Neuronal stem cell (in vitro differentiated cells): ENCODE data around the gene MEG3.

Experiments
- DNase-seq: peaks from one replicate; pipeline ENCODE4 v3.0.0-alpha.2; 2013; ENCODE audit warnings: low spot score
- H2AFZ ChIP-seq: one replicate; pipeline ENCODE4 v1.6.1; 2013; ENCODE audit warnings: mild to moderate bottlenecking, low read length, inconsistent platforms
- H2AK5ac ChIP-seq: 2 replicates; pipeline ENCODE4 v1.6.1; 2013; ENCODE audit warnings: low read depth, mild to moderate bottlenecking, inconsistent platforms, low read length, moderate library complexity, mixed read lengths
- H2BK120ac ChIP-seq: 2 replicates; pipeline ENCODE4 v1.6.1; 2013; ENCODE audit warnings: low read depth, mild to moderate bottlenecking, inconsistent platforms, low read length, moderate library complexity, mixed read lengths
- H2BK12ac ChIP-seq: one replicate; pipeline ENCODE4 v1.6.1; 2013; ENCODE audit warnings: low read length, inconsistent platforms
- H2BK15ac ChIP-seq: 2 replicates; pipeline ENCODE4 v1.6.1; 2013; ENCODE audit warnings: mild to moderate bottlenecking, low read length, inconsistent platforms, mixed read lengths
- H2BK5ac ChIP-seq: one replicate; pipeline ENCODE4 v1.6.1; 2013; ENCODE audit warnings: inconsistent platforms, mild to moderate bottlenecking, low read length, moderate library complexity
- H3K14ac ChIP-seq: one replicate; pipeline ENCODE4 v1.6.1; 2013; ENCODE audit warnings: low read length, inconsistent platforms
- H3K18ac ChIP-seq: 2 replicates; pipeline ENCODE4 v1.6.1; 2013; ENCODE audit warnings: low read length, inconsistent platforms
- H3K23ac ChIP-seq: 2 replicates; pipeline ENCODE4 v1.6.1; 2013; ENCODE audit warnings: low read depth, mild to moderate bottlenecking, mixed read lengths, low read length, inconsistent platforms; ENCODE audit not compliant: poor library complexity
- H3K27ac ChIP-seq: replicated peaks from 3 replicates; pipeline ENCODE4 v1.5.1; 2013; ENCODE audit warnings: low read length, inconsistent platforms
- H3K27me3 ChIP-seq, 3 experiments: 2 replicates each; pipeline ENCODE4 v1.6.1; 2013; ENCODE audit warnings: low read length in 3 of 3, mild to moderate bottlenecking in 2 of 3, inconsistent platforms in 1 of 3, low read depth in 1 of 3, mixed read lengths in 1 of 3, moderate library complexity in 1 of 3; ENCODE audit not compliant: control insufficient read depth in 3 of 3, insufficient read depth in 3 of 3
- H3K36me3 ChIP-seq, 2 donors: replicated peaks in 1 of 2; 2 replicates each; pipeline ENCODE4 v1.6.1; 2013; ENCODE audit warnings: low read length in 2 of 2; ENCODE audit not compliant: control insufficient read depth in 2 of 2, insufficient read depth in 2 of 2
- H3K4ac ChIP-seq: 2 replicates; pipeline ENCODE4 v1.6.1; 2013; ENCODE audit warnings: inconsistent platforms, mild to moderate bottlenecking, low read length, moderate library complexity
- H3K4me1 ChIP-seq, 2 donors: 1 replicate in 1 of 2; 2 replicates in 1 of 2; pipeline ENCODE4 v1.6.1; 2013; ENCODE audit warnings: low read length in 2 of 2, low read depth in 1 of 2; ENCODE audit not compliant: control insufficient read depth in 2 of 2, insufficient read depth in 1 of 2
- H3K4me2 ChIP-seq: one replicate; pipeline ENCODE4 v1.6.1; 2013; ENCODE audit warnings: mild to moderate bottlenecking, low read length, inconsistent platforms; ENCODE audit not compliant: insufficient read depth, poor library complexity, severe bottlenecking
- H3K4me3 ChIP-seq, 2 donors: 2 replicates each; pipeline ENCODE4 v1.5.1; 2013; ENCODE audit warnings: low read length in 2 of 2, mild to moderate bottlenecking in 2 of 2, inconsistent platforms in 1 of 2, moderate library complexity in 1 of 2
- H3K79me1 ChIP-seq: one replicate; pipeline ENCODE4 v1.6.1; 2013; ENCODE audit warnings: low read depth, mild to moderate bottlenecking, inconsistent platforms, low read length, moderate library complexity
- H3K9ac ChIP-seq: one replicate; pipeline ENCODE4 v1.6.1; 2013; ENCODE audit warnings: mild to moderate bottlenecking, low read depth, low read length, inconsistent platforms; ENCODE audit not compliant: poor library complexity
- H3K9me3 ChIP-seq, 2 donors: replicated peaks in 1 of 2; 2 replicates each; pipeline versions ENCODE3 to v1.6.1; 2013; ENCODE audit warnings: low read length in 2 of 2, mild to moderate bottlenecking in 2 of 2, inconsistent platforms in 1 of 2, low read depth in 1 of 2, mixed read lengths in 1 of 2, moderate library complexity in 1 of 2; ENCODE audit not compliant: control insufficient read depth in 2 of 2, insufficient read depth in 1 of 2
- H4K8ac ChIP-seq: one replicate; pipeline ENCODE4 v1.6.1; 2013; ENCODE audit warnings: low read depth, mild to moderate bottlenecking, inconsistent platforms, low read length, moderate library complexity
- H4K91ac ChIP-seq: one replicate; pipeline ENCODE4 v1.6.1; 2013; ENCODE audit warnings: low read length, low read depth, mild to moderate bottlenecking, inconsistent platforms; ENCODE audit not compliant: poor library complexity
- WGBS, 2 donors: extraction: QIAGEN DNeasy Blood & Tissue Kit; methylation state at CpG; one replicate each; pipeline ENCODE4 v1.1.7; 2013; ENCODE audit warnings: missing lambda C conversion rate in 2 of 2, mixed read lengths in 1 of 2; ENCODE audit not compliant: insufficient read length in 2 of 2, insufficient replicate concordance in 1 of 2; ENCODE audit errors: extremely low coverage in 2 of 2; 5-methylcytosine and 5-hydroxymethylcytosine counted together

The MEG3 gene

DNA sequence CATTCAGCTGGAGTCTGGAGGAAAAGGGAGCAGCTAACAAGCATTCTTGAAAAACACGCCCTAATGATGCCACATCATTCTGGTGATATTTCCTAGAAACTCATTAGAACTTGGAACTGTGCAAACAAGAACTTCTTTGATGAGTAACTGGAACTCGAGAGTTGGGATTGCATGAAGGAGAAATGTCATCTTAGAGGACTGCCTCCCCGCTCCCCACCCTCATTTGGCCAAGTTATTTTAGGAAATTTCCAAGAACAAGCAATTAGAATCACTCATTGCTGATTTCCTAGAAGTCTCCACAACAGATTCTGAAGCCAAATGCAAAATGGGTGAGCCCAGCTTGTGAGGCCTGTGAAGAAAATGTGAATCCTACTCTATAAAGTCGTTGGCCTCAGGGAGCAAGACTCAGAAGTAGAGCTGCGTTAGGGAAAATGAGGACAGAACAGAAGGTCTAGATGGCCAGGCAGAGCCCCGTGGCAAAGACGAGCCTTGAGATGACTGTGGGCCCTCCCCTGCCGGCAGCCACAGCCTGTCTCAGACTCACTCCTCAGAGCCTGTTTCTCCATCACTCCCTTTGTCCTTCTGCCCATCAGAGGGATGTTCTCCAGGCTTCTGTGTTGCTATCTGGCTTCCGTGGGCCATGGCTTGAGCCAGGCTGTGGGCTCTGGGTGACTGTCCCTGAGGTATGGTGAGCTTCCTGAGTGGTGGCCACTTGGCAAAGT lies 39.2 kb downstream of the MEG3 start:
- Histone ChIP-seq H3K14ac (no peak overlapping the region), H3K27me3 (no peaks in the 10 kb centered on the region), H2BK15ac (peak overlapping the region; percentile 92), H2BK5ac (peak overlapping the region; percentile 62), H3K18ac (peak overlapping the region; percentile 92), H3K9ac (no peak overlapping the region), H2BK12ac (no peak overlapping the region), H3K4ac (no peak overlapping the region), H2BK120ac (peak overlapping the region; percentile 10), H3K79me1 (no peaks in the 10 kb centered on the region), H3K9me3 (peaks cover 0 to 7% of the 10 kb centered on the region in 2 donors), H3K4me3 (no peak overlapping the region), H3K4me1 (peaks cover 0 to 7% of the 10 kb centered on the region in 2 donors), H4K8ac (no peak overlapping the region), H3K27ac (no peak overlapping the region), H4K91ac (no peak overlapping the region), H2AFZ (no peak overlapping the region), H3K23ac (no peak overlapping the region), H2AK5ac (peak overlapping the region; percentile 96), H3K4me2 (no peak overlapping the region), H3K36me3 (no peaks in the 10 kb centered on the region)
- no CpG with 5 or more reads among the region's 9 CpGs for WGBS, 2 donors
- DNase-seq, result no peak

DNA sequence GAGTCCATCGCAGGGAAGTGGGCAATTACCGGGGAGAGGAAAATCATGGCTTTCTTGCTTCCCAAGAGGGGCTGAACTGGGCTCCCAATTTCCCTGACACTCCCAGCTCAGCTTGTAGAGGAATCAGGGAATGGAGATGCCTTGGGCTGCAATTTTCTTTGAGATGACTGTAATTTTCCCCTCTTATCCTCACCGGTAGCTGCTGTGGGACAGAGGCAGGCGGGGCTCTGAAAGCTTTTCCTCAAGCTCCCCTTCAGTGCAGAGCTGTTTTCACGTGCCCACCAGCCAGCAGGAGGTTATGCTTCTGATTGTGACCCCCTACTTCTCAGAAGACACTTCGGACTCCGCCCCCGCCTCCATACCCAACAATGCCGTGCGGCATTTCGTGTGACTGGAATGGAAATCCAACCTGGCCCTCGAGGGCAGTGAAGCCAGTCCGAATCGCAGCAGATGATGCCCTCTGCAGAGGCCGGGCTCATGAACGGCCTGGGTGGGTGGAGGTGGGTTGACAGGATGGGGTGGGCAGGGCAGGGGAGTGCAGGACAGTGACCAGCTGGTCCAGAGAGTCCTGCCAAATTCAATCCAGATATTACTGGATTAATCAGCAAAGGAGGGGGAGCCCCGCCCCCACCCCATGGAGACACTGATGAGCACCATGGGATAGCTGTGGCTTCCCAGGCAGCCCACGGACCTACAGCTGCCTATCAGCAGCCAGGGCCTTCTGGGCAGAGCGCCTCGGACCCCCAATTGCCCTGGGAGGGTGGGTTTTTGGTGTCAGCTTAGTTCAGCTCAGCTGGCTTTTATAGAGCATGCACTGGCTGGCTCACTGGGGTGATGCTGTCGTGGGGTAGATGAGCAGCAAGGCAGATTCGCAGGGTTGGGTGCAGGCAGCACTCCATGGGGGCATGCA lies 40.0 kb downstream of the MEG3 start:
- H3K79me1 ChIP-seq, result no peaks in the 10 kb centered on the region
- no peak overlapping the region for H3K4ac ChIP-seq
- no peak overlapping the region for H3K23ac ChIP-seq
- H2BK5ac ChIP-seq, result peak overlapping the region; percentile 62
- H3K4me2 ChIP-seq, result no peak overlapping the region
- H3K36me3 ChIP-seq, result no peaks in the 10 kb centered on the region
- H4K91ac ChIP-seq, result peak overlapping the region; percentile 61
- H3K9ac ChIP-seq, result no peak overlapping the region
- H2BK12ac ChIP-seq, result peak overlapping the region; percentile 91
- no peak overlapping the region for H3K27ac ChIP-seq
- H4K8ac ChIP-seq, result no peak overlapping the region
- H3K14ac ChIP-seq, result peak overlapping the region; percentile 96
- peak overlapping the region; percentile 92 for H3K18ac ChIP-seq
- H2BK120ac ChIP-seq, result peak overlapping the region; percentile 90
- peaks cover 0 to 7% of the 10 kb centered on the region in 2 donors for H3K9me3 ChIP-seq
- no peak for DNase-seq
- whole genome bisulfite sequencing, 2 donors, result no CpG with 5 or more reads among the region's 22 CpGs
- peaks cover 0 to 7% of the 10 kb centered on the region in 2 donors for H3K4me1 ChIP-seq
- H2AK5ac ChIP-seq, result peak overlapping the region; percentile 96
- no peak overlapping the region for H2AFZ ChIP-seq
- no peaks in the 10 kb centered on the region for H3K27me3 ChIP-seq
- peak overlapping the region; percentile 92 for H2BK15ac ChIP-seq
- H3K4me3 ChIP-seq, result no peak overlapping the region

DNA sequence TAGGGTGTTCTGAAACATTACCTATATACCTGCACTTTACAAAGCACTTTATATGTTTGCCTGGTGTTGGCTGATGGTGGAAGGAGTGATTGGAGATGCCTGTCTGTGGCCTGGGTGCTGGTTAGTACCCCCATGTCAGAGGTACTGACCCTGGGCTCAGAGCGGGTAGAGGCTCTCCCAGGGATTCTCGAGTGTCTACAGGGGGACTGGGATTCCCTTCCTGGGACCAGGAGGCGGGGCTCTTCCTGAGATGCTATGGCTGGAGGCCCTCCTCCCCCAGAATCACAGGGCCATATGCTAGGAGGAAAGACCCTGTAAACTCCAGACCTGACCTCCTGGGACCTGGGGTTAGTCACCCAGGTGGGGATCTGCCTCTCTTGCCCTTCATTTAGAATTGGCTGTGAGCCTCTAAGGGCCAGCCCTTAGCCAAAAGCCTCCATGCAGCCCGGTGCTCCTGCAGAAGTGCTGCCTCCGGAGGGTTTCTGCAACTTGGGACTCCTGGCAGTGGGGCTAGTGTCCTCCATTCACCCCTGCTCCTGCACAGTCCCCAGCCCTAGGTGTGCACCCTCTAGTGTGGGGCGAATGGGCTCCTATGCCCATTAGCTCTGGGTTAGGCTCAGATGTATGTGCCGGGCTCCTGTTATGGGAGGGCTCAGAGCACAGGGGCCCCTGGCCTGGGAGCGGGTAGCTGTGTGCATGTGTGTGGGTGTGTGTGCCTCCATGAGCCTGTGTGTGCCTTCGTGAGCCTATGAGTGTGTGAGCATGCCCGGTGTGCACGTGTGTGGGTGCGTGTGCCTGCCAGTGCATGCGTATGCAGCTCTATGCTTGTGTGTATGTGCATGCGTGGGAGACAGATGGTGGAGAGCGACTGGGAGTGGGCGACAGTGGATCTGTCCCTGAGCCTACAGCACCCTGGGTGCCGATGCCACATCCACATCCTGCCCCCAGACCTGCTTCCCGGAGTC lies 41.0 kb downstream of the MEG3 start:
- Histone ChIP-seq H3K27ac (no peak overlapping the region), H3K4me3 (peak overlapping the region in 1 of 2 donors; percentile 58)

More for the DNA sequence above, 41.0 kb downstream of the MEG3 start:
- no peak for DNase-seq
- H3K18ac ChIP-seq, result peak overlapping the region; percentile 93
- H3K9me3 ChIP-seq, result peaks cover 2 to 7% of the 10 kb centered on the region in 2 donors
- no peak overlapping the region for H3K4me2 ChIP-seq
- peak overlapping the region; percentile 90 for H2BK120ac ChIP-seq
- H4K8ac ChIP-seq, result no peak overlapping the region
- no peaks in the 10 kb centered on the region for H3K79me1 ChIP-seq
- H3K36me3 ChIP-seq, result no peaks in the 10 kb centered on the region
- peak overlapping the region; percentile 24 for H3K4ac ChIP-seq
- H3K23ac ChIP-seq, result peak overlapping the region; percentile 66
- peak overlapping the region; percentile 99 for H2BK12ac ChIP-seq
- peak overlapping the region; percentile 82 for H3K14ac ChIP-seq
- H2AFZ ChIP-seq, result no peak overlapping the region
- peak overlapping the region; percentile 96 for H2AK5ac ChIP-seq
- peak overlapping the region; percentile 96 for H4K91ac ChIP-seq
- peak overlapping the region; percentile 92 for H2BK15ac ChIP-seq
- peaks cover 0 to 7% of the 10 kb centered on the region in 2 donors for H3K4me1 ChIP-seq
- no peaks in the 10 kb centered on the region for H3K27me3 ChIP-seq
- WGBS, 2 donors, result no CpG with 5 or more reads among the region's 18 CpGs
- no peak overlapping the region for H3K9ac ChIP-seq
- peak overlapping the region; percentile 62 for H2BK5ac ChIP-seq
